GM10248 (cell line): ENCODE results near the gene LENG1.
"Not testable (repeated sequence)": the region's sequence is repeated elsewhere in the genome, so short reads cannot be mapped to it uniquely, and the experiment has no call there.

ENCODE experiments used
- CTCF ChIA-PET: fragments of 300-600 bp; sonication (Branson Sonifier 250); formaldehyde crosslinking; extraction: SDS; loops from one replicate; lab custom pipeline; 2021; ENCODE audit warnings: antibody characterized with exemption; lab: Yijun Ruan, JAX
- POLR2A ChIA-PET: fragments of 350-650 bp; sonication (Branson Sonifier 250); formaldehyde crosslinking; extraction: SDS; loops from one replicate; lab custom pipeline; 2020; ENCODE audit warnings: antibody characterized with exemption; lab: Yijun Ruan, JAX
- DNase-seq: peaks from one replicate; pipeline ENCODE4 v3.0.0; 2012; ENCODE audit errors: extremely low spot score
- CTCF ChIP-seq: IDR thresholded peaks from 2 replicates; pipeline ENCODE4 v1.5.1; 2012; ENCODE audit warnings: mild to moderate bottlenecking, low read depth; ENCODE audit errors: extremely low read depth, missing control alignments, control extremely low read depth

Gene LENG1

GRCh38 chr19:54199401-54199800, 39.9 kb upstream of the LENG1 start:
- no peak for TF ChIP-seq CTCF

GRCh38 chr19:54197121-54197520, 37.6 kb upstream of the LENG1 start:
- no peak for TF ChIP-seq CTCF
- DNase-seq: no peak
- ChIA-PET POLR2A (no interaction called here), CTCF (interaction anchor here (1.2 kb wide), 1 partner anchor 11 kb away, joined by 3 read pairs; no protein-coding TSS in a partner anchor)

More at GRCh38 chr19:54199401-54199800, 39.9 kb upstream of the LENG1 start:
- DNase-seq: no peak
- ChIA-PET CTCF (interaction anchor here (1.5 to 1.8 kb wide), 3 partner anchors 10 to 30 kb away, joined by 3 to 6 read pairs (median 4); partner anchors contain the start of gene MBOAT7), POLR2A (no interaction called here)

GRCh38 chr19:54196536-54196935, 37.0 kb upstream of the LENG1 start:
- ChIA-PET CTCF (interaction anchor here (1.2 kb wide), 1 partner anchor 11 kb away, joined by 3 read pairs; no protein-coding TSS in a partner anchor), POLR2A (no interaction called here)
- DNase-seq: no peak
- TF ChIP-seq CTCF: no peak

- CTCF ChIA-PET, POLR2A ChIA-PET, DNase-seq: not testable (repeated sequence)
These were observed 34.9 kb upstream of the LENG1 start for GRCh38 chr19:54194463-54194862.

- no peak for TF ChIP-seq CTCF
- POLR2A ChIA-PET: interaction anchor here (2.7 to 4.4 kb wide), 2 partner anchors 9 to 15 kb away, joined by 11 to 102 read pairs; partner anchors contain the start of gene RPS9
- no peak for DNase-seq
- CTCF ChIA-PET: no interaction called here
These were observed 33.5 kb upstream of the LENG1 start for GRCh38 chr19:54193011-54193410.

GRCh38 chr19:54191811-54192453, 32.4 kb upstream of the LENG1 start:
- ChIA-PET CTCF (interaction anchor here (0.9 to 5.2 kb wide), 2 partner anchors 13 to 25 kb away, joined by 3 to 22 read pairs; no protein-coding TSS in a partner anchor), POLR2A (interaction anchor here (1.7 to 4.4 kb wide), 3 partner anchors 10 to 16 kb away, joined by 11 to 102 read pairs (median 14); partner anchors contain the start of gene RPS9)
- no peak for DNase-seq

More at GRCh38 chr19:54191811-54192453, 32.4 kb upstream of the LENG1 start:
- TF ChIP-seq CTCF: no peak
